HG02642 (cell line): ENCODE data around the gene PHETA2.
"Not testable (repeated sequence)": the region's sequence is repeated elsewhere in the genome, so short reads cannot be mapped to it uniquely, and the experiment has no call there.

ENCODE experiments used
- ATAC-seq: cut with Tn5 transposase; IDR thresholded peaks from one replicate; pipeline ENCODE4 v1.9.1; 2021; ENCODE audit warnings: mild to moderate bottlenecking; ENCODE audit not compliant: unreplicated experiment, poor library complexity

Gene PHETA2

DNA sequence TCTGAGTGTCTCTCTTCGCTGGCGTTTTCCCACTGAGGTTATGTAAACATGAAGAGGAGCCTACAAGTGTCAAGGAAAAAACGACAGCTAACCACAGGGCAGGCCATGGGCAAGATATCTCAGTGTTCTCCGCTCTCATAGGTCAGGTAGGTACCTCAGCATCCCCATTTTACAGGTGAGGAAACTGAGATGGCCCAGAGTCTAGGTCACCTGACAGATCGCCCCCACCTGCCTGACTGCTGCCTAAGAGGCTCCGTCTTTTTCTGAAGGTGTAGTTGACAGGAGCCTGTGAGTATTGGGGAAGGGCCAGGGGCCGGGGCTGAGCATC is 17.4 kb downstream of the PHETA2 start:
- ATAC-seq, result no peak

DNA sequence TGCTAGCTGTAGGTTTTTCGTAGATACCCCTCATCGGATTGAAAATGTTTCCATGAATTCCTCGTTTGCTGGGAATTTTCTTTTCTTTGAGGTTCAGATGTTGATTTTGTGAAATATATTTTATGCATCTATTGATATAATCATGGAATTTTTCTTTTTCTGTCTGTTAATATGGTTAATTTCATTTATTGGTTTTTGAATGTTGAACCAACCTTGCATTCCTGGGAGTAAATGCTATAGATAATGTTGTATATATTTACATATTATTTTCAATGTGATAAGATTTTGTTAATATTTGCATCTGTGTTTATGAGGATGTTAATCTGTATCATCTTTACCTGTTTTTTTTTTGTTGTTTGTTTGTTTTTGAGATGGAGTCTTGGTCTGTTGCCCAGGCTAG is 27.2 kb downstream of the PHETA2 start:
- ATAC-seq, result no peak

DNA sequence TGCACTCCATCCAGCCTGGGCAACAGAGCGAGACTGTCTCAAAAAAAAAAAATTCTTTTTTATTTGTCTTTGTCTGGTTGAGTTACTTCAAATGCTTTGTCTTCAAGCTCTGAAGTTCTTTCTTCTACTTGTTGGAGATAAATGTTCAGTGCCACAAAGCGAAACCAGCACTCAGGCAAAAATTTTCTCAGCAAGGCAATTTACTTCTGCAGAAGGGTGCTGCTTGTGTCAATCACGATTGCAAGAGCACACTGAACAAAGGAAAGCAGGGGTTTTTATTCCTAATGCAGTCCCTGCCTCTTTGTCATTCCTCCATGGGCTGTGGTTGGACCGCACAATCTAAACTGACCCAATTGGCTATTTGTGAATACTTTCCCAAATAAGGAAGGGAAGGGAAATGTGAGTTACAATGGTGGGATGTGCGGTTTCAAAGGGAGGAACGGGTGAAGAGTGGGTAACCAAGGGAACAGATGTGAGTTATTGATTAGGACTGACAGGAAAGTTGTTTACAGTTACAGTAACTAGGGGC is 30.3 kb downstream of the PHETA2 start:
- not testable (repeated sequence) for ATAC-seq

GRCh38 chr22:42108848-42109247 is 34.8 kb downstream of the PHETA2 start:
- ATAC-seq, result no peak

DNA sequence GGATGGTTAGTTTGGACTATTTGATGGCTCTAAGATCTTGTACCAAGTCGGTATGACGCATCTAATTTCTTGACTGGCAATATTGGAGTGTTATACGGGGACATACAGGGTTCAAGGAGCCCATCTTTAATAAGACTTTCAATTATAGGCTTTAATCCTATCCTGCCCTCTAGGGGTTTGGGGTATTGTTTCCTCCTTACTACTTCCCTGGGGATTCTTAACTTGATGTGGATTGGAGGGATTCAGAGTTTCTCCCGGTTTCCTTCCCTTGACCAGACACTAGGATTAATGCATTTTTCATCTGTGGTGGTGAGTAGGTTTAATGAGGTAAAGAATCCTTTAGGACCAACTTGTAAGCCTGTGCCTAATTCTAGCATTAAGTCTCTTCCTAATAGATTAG is 37.8 kb downstream of the PHETA2 start:
- no peak for ATAC-seq

- ATAC-seq, result not testable (repeated sequence)
Observed at GRCh38 chr22:42112793-42113192, 38.7 kb downstream of the PHETA2 start.

- no peak for ATAC-seq
Observed at GRCh38 chr22:42114721-42115120, 40.7 kb downstream of the PHETA2 start.

DNA sequence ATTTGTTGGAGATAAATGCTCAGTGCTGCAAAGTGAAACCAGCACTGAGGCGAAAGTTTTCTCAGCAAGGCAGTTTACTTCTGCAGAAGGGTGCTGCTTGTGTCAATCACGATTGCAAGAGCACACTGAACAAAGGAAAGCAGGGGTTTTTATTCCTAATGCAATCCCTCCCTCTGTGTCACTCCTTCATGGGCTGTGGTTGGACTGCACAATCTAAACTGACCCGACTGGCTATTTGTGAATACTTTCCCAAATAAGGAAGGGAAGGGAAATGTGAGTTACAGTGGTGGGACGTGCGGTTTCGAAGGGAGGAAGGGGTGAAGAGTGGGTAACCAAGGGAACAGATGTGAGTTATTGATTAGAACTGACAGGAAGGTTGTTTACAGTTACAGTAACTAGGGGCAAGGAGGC is 41.4 kb downstream of the PHETA2 start:
- ATAC-seq, result not testable (repeated sequence)

DNA sequence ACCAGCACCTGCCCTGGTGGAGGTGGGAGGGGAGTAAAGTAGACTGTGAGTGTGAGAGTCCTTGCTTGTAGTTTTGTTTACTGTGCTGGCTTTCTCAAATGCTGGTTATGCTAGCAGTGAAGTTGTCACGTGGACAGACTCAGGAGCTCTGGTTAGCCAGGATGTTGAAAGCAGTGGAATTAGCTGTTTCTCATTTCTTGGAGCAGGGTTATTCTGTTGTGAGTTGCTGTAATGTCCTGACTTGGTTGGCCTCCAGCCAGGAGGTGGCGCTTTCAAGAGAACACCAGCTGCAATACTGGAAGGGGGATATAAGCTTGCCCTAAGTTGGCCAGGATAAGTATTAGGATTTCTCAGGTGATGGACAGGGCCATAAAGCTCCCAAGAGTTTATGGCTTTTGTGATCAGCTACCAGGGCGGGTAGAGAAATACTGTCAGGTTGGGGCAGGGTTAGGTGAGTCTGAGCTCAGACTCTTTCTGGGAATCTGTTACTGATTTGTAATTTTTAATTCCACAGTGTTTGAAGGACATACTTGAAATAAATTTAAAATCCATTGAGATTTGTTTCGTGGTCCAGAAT is 42.9 kb downstream of the PHETA2 start:
- ATAC-seq, result no peak

DNA sequence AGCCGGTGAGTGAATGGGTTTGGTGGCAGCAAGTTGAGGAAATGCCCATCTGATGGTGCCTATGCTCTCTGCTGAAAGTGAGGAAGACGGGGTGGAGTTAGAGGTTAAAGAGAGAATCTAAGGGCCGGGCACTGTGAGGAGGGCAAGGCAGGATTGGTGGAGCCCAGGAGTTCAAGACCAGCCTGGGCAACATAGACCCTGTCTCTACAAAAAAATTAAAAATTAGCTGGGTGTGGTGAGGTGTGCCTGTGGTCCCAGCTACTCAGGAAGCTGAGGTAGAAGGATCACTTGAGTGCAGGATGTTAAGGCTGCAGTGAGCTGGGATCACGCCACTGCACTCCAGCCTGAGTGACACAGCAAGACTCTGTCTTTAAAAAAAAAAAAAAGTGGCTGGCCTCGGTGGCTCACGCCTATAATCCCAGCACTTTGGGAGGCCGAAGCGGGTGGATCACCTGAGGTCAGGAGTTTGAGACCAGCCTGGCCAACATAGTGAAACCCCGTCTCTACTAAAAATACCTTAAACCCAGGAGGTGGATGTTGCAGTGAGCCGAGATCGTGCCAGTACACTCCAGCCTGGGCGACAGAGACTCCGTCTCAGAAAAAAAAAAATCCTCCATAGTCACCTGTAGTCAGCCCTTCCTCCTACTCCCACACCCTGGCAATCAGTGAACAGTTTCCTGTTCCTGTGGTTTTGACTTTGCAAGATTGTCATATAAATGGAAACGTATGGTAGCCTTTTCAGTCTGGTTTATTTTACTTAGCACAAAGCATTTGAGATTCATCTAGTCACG is 46.4 kb downstream of the PHETA2 start:
- not testable (repeated sequence) for ATAC-seq

DNA sequence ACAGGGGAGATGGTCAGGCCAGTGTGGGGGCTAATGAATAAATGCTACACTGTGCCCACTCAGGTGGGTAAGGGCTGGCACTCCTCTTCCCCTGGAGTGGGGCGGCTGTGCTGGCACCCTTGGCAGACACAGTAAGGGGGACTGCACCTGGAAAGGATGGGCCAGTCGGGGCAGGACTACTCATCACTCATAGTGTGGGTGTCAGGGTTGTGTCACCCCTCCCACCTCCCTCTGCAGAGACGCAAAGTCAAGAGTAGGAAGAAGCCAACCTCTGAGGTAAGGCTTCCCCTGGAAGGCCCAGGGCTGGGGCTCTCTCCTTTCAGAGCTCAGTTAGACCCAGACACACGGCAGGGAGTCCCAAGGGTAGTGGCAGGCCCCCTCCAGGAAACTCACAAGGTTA is 49.5 kb downstream of the PHETA2 start:
- ATAC-seq, result not testable (repeated sequence)

DNA sequence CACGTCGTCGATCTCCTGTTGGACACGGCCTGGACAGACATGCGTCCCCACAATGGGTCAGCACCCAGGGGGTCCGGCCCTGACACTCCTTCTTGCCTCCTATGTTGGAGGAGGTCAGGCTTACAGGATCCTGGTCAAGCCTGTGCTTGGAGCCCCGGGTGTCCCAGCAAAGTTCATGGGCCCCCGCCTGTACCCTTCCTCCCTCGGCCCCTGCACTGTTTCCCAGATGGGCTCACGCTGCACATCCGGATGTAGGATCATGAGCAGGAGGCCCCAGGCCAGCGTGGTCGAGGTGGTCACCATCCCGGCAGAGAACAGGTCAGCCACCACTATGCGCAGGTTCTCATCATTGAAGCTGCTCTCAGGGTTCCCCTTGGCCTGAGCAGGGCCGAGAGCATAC is 53.6 kb downstream of the PHETA2 start:
- ATAC-seq, result no peak

- not testable (repeated sequence) for ATAC-seq
Observed at GRCh38 chr22:42128007-42128406, 54.0 kb downstream of the PHETA2 start.
